Hepatocyte (in vitro differentiated cells): ENCODE results near the gene JRKL. TPM values are rescaled to one million over a fixed set of nuclear protein-coding genes. Genes with fewer than 3 reads are reported as not detected.

Experiments used
- DNase-seq: peaks from one replicate; pipeline ENCODE4 v3.0.0-alpha.2; 2016; ENCODE audit warnings: low spot score
- H2AFZ ChIP-seq: fragments of 200-600 bp; sonication (generic); 2 replicates; pipeline ENCODE4 v1.6.0; 2016; ENCODE audit warnings: antibody characterized with exemption, mild to moderate bottlenecking
- H3K27ac ChIP-seq: fragments of 200-600 bp; sonication (generic); 2 replicates; pipeline ENCODE4 v1.5.1; 2016; ENCODE audit warnings: mild to moderate bottlenecking
- H3K27me3 ChIP-seq: fragments of 200-600 bp; sonication (generic); 2 replicates; pipeline ENCODE4 v1.6.1; 2016
- H3K36me3 ChIP-seq: fragments of 200-600 bp; sonication (generic); replicated peaks from 2 replicates; pipeline ENCODE4 v1.5.1; 2016; ENCODE audit warnings: low read depth; ENCODE audit not compliant: insufficient read depth
- H3K4me1 ChIP-seq: fragments of 200-600 bp; sonication (generic); 2 replicates; pipeline ENCODE4 v1.5.1; 2016; ENCODE audit warnings: mild to moderate bottlenecking, moderate library complexity; ENCODE audit not compliant: insufficient read depth
- H3K4me2 ChIP-seq: fragments of 200-600 bp; sonication (generic); 2 replicates; pipeline ENCODE4 v1.6.0; 2016
- H3K4me3 ChIP-seq: fragments of 200-600 bp; sonication (generic); 2 replicates; pipeline ENCODE4 v1.5.1; 2016; ENCODE audit warnings: mild to moderate bottlenecking
- H3K79me2 ChIP-seq: fragments of 200-600 bp; sonication (generic); 2 replicates; pipeline ENCODE4 v1.6.0; 2017; ENCODE audit warnings: mild to moderate bottlenecking
- H3K9me2 ChIP-seq: fragments of 200-600 bp; sonication (generic); replicated peaks from 2 replicates; pipeline ENCODE4 v1.6.0; 2017; ENCODE audit warnings: mild to moderate bottlenecking; ENCODE audit not compliant: insufficient read depth
- H3K9me3 ChIP-seq: fragments of 200-600 bp; sonication (generic); 2 replicates; pipeline ENCODE4 v1.5.1; 2016; ENCODE audit warnings: low read depth, mild to moderate bottlenecking
- H4K20me1 ChIP-seq: fragments of 200-600 bp; sonication (generic); 2 replicates; pipeline ENCODE4 v1.6.0; 2016; ENCODE audit warnings: mild to moderate bottlenecking; ENCODE audit not compliant: insufficient read depth, poor library complexity, severe bottlenecking
- EZH2 ChIP-seq: fragments of 200-600 bp; sonication (generic); IDR thresholded peaks from 2 replicates; pipeline ENCODE4 v1.6.1; 2016; ENCODE audit warnings: antibody characterized with exemption, mild to moderate bottlenecking, borderline replicate concordance
- EZH2phosphoT487 ChIP-seq: fragments of 200-600 bp; sonication (generic); IDR thresholded peaks from one replicate; pipeline ENCODE4 v1.6.1; 2018; ENCODE audit warnings: antibody characterized with exemption, mild to moderate bottlenecking, low read depth, moderate library complexity; ENCODE audit not compliant: unreplicated experiment, severe bottlenecking
- WGBS: methylation state at CpG from one replicate; pipeline ENCODE4 v1.1.6; 2016; ENCODE audit warnings: low lambda C conversion rate; ENCODE audit errors: missing lambda C conversion rate; 5-methylcytosine and 5-hydroxymethylcytosine counted together
- polyA plus RNA-seq: library from polyadenylated mRNA; unstranded; fragments of >200 nt; fragmentation: Nextera tagmentation; extraction: Ambion mirVana; gene quantifications from 2 replicates; pipeline ENCODE4 v1.2.1, GENCODE V29; 2016
- total RNA-seq: library from RNA; depleted of rRNA; stranded (reverse); fragments of >200 nt; gene quantifications from 2 replicates; pipeline ENCODE4 v1.2.3, GENCODE V29; 2014
- TF ChIP-seq, protein P1 (sequence below): fragments of 200-600 bp; sonication (generic); IDR thresholded peaks from 2 replicates; pipeline ENCODE4 v1.5.1; 2016; ENCODE audit warnings: antibody characterized with exemption, mild to moderate bottlenecking; ENCODE audit not compliant: poor library complexity

Gene JRKL
- total and polyA plus RNA-seq, 2 experiments from 2014 or later = 5.4 to 9.5 TPM

DNA sequence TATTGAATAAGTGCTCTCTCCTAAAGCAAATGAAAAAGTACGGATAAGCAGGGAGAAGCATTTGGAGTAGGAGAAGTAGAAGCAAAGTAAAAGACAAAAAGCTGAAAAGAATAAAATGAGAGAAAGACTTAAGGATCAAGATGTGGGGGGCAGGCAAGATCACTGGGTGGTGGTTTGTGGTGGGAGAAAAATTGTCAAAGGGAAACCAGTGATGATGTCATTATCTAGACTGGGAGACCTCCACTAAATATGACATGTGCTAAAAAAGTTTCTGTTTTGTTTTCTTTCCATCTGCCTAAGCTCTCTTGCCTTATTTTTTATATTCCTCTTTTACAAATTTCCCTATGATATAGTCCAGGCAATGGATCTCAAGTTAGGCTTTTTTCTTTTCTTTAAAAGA lies 32.0 kb upstream of the JRKL start:
- TF ChIP-seq EZH2 = no peak
- TF ChIP-seq, protein P1, sequence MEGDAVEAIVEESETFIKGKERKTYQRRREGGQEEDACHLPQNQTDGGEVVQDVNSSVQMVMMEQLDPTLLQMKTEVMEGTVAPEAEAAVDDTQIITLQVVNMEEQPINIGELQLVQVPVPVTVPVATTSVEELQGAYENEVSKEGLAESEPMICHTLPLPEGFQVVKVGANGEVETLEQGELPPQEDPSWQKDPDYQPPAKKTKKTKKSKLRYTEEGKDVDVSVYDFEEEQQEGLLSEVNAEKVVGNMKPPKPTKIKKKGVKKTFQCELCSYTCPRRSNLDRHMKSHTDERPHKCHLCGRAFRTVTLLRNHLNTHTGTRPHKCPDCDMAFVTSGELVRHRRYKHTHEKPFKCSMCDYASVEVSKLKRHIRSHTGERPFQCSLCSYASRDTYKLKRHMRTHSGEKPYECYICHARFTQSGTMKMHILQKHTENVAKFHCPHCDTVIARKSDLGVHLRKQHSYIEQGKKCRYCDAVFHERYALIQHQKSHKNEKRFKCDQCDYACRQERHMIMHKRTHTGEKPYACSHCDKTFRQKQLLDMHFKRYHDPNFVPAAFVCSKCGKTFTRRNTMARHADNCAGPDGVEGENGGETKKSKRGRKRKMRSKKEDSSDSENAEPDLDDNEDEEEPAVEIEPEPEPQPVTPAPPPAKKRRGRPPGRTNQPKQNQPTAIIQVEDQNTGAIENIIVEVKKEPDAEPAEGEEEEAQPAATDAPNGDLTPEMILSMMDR = no peak
- TF ChIP-seq EZH2phosphoT487 = no peak
- Histone ChIP-seq H2AFZ (no peak overlapping the region), H3K36me3 (no peaks in the 10 kb centered on the region), H3K9me3 (no peaks in the 10 kb centered on the region), H3K4me3 (no peak overlapping the region), H3K27ac (no peak overlapping the region), H3K9me2 (no peaks in the 10 kb centered on the region), H4K20me1 (no peaks in the 10 kb centered on the region), H3K4me1 (no peaks in the 10 kb centered on the region), H3K27me3 (no peaks in the 10 kb centered on the region), H3K4me2 (no peak overlapping the region), H3K79me2 (no peaks in the 10 kb centered on the region)
- WGBS = 100% methylated on average over 1 of the region's 1 CpG
- DNase-seq = no peak

DNA sequence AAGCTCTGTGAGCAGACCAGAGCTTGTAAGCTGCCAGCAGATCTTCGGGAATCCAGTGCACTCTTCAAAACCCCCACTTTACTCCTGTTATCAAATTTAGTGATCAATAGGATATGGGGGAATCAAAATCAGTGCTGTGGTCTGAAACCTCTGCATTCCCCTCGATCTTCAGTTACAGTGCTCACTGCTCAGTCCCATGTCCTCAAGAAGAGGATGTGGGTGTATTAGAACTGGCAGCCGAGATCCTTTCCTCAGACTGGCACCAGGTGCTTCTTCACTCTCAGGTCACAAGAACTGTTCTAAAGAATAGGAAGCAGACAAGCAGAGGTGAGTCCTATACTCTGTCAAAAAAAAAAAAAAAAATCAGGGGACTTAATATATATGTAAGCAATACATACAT lies 31.5 kb upstream of the JRKL start:
- Histone ChIP-seq H3K79me2 (no peaks in the 10 kb centered on the region), H3K27me3 (no peaks in the 10 kb centered on the region), H3K4me3 (no peak overlapping the region), H3K4me2 (no peak overlapping the region), H3K9me2 (no peaks in the 10 kb centered on the region), H3K4me1 (no peaks in the 10 kb centered on the region), H3K27ac (no peak overlapping the region), H2AFZ (no peak overlapping the region), H3K9me3 (no peaks in the 10 kb centered on the region), H3K36me3 (no peaks in the 10 kb centered on the region), H4K20me1 (no peaks in the 10 kb centered on the region)
- 92% methylated on average over 3 of the region's 3 CpGs for WGBS
- TF ChIP-seq EZH2 = no peak
- no peak for DNase-seq

DNA sequence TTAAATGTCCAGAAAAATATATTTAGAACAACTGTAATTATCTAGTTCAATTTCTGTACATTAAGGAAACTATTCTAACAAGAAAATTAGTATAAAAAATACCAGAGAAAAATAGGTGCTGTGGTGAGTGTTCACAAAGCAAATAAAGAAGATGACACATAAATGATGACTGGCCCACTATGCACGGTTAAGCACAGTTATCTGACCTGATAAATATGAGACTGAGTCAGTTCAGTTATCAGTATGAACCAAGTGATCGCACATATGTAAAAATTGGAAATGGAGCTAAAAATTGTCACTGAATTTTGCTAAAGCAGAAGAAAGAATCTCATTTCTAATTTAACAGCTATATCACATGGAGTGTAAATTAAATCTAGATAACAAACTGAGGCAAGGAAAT lies 28.0 kb upstream of the JRKL start:
- DNase-seq = no peak
- no peak overlapping the region for H2AFZ ChIP-seq
- no peak overlapping the region for H3K4me2 ChIP-seq
- H3K9me2 ChIP-seq = no peaks in the 10 kb centered on the region
- H3K4me3 ChIP-seq = no peak overlapping the region
- H3K27ac ChIP-seq = no peak overlapping the region
- H3K36me3 ChIP-seq = no peaks in the 10 kb centered on the region
- H4K20me1 ChIP-seq = no peaks in the 10 kb centered on the region
- no peaks in the 10 kb centered on the region for H3K79me2 ChIP-seq
- H3K27me3 ChIP-seq = no peaks in the 10 kb centered on the region
- H3K4me1 ChIP-seq = no peaks in the 10 kb centered on the region
- 75% methylated on average over 2 of the region's 2 CpGs for WGBS
- no peaks in the 10 kb centered on the region for H3K9me3 ChIP-seq
- TF ChIP-seq, protein P1 = no peak
- no peak for TF ChIP-seq EZH2phosphoT487
- TF ChIP-seq EZH2 = no peak

DNA sequence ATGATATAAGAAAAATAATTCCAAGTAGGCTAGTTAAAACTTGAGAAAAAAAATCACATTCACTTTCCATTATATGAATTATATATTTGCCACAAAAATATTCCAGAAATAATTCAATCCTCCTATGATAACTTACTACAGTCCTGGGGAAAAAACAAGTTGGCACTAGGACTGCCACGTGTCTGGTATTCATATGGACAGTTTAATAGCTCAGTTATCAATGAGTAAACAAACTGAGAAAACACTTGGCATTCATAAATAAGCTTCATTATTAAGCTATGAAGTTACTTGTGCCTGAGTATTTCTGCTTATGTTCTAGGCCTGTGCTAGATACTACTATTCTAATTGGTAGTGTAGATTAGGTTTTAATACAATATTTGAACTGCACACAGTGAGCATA lies 24.3 kb upstream of the JRKL start:
- 70% methylated on average over 1 of the region's 1 CpG for WGBS
- H3K36me3 ChIP-seq = no peaks in the 10 kb centered on the region
- no peak for DNase-seq
- no peaks in the 10 kb centered on the region for H3K9me3 ChIP-seq
- H3K4me1 ChIP-seq = no peaks in the 10 kb centered on the region
- H3K4me2 ChIP-seq = no peak overlapping the region
- TF ChIP-seq EZH2 (no peak), EZH2phosphoT487 (no peak)
- TF ChIP-seq, protein P1 = no peak
- no peaks in the 10 kb centered on the region for H3K9me2 ChIP-seq
- H3K27ac ChIP-seq = no peak overlapping the region
- H3K27me3 ChIP-seq = no peaks in the 10 kb centered on the region
- H2AFZ ChIP-seq = no peak overlapping the region
- no peaks in the 10 kb centered on the region for H3K79me2 ChIP-seq
- H4K20me1 ChIP-seq = no peaks in the 10 kb centered on the region
- H3K4me3 ChIP-seq = no peak overlapping the region
